Measurements from ENCODE around the gene TOX2.

- TF ChIP-seq CTCF (IDR thresholded peaks at IDR 0.05) (no peak), EP300 (IDR thresholded peaks at IDR 0.05) (no peak), POLR2AphosphoS5 (IDR thresholded peaks at IDR 0.05) (no peak), POLR2A (IDR thresholded peaks at IDR 0.05) (no peak)
Measured at GRCh38 chr20:43958626-43959025, 44.0 kb downstream of the TOX2 start.
